Stimulated activated CD4-positive, alpha-beta T cell treated with anti-CD3 and anti-CD28 coated beads, Interleukin-12 subunit alpha, Interleukin-12 subunit beta, amount 100 ng/mL, for 48 hours (primary cell): Measurements from ENCODE around the gene TOMM40.
A peak's percentile ranks its signal among the peaks of the same experiment; 100 is the strongest.
"Not testable (repeated sequence)": the region's sequence is repeated elsewhere in the genome, so short reads cannot be mapped to it uniquely, and the experiment has no call there.

ENCODE experiments used
- DNase-seq, 3 donors: peaks; one replicate each; pipeline ENCODE4 v3.0.0-alpha.2; 2020; ENCODE audit warnings: low read depth in 2 of 3, low spot score in 1 of 3

TOMM40 gene

DNA sequence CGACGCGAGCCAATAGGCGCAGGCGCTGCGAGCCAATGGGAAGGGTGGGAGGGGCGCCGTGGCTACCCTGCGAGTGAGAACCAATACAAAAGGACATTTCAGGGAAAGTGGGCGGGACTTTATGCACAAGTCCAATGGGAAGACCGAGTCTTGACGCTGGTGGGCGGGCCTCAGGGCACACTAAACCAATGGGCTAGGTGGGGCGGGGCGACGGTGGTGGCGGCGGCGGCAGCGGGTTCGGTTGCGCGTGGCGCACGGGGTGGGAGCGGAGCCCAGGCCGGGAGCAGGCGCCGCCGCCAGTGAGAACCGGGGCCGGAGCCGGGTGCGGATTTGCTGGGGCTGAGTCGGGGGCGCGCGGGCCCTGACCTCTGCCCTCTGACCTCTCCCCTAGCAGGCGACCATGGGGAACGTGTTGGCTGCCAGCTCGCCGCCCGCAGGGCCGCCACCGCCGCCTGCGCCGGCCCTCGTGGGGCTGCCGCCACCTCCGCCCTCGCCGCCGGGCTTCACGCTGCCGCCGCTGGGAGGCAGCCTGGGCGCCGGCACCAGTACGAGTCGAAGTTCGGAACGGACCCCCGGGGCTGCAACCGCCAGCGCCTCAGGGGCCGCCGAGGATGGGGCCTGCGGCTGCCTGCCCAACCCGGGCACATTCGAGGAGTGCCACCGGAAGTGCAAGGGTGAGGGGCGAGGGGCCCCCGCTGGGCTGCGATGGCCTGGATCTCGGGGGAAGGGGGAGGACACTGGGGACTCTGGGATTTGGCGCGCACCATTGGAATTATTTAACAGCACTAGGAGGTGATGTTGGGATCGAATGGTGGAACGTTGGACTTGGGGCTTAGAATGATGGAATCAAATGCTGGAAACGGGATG is at the start of gene TOMM40:
Gene TOMM40 (plus strand): TSS at position 239 of the 867 bp plus-strand sequence. CDS start 162 bp downstream, at position 401.
- peak; percentile 12 to 100 (median 99) for DNase-seq

DNA sequence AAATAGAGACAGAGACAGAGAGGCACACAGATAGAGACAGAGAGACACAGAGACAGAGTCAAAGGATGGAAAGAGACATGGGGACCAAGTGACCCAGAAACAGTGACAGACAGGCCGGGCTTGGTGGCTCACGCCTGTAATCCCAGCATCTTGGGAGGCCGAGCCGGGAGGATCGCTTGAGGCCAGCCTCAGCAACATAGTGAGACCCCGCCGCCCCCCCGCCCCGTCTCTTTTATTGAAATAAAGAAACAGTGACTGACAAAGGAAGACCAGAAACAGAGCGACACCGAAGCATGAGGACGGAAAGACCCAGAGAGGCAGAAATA is 45.8 kb upstream of the TOMM40 start:
- DNase-seq, result no peak

DNA sequence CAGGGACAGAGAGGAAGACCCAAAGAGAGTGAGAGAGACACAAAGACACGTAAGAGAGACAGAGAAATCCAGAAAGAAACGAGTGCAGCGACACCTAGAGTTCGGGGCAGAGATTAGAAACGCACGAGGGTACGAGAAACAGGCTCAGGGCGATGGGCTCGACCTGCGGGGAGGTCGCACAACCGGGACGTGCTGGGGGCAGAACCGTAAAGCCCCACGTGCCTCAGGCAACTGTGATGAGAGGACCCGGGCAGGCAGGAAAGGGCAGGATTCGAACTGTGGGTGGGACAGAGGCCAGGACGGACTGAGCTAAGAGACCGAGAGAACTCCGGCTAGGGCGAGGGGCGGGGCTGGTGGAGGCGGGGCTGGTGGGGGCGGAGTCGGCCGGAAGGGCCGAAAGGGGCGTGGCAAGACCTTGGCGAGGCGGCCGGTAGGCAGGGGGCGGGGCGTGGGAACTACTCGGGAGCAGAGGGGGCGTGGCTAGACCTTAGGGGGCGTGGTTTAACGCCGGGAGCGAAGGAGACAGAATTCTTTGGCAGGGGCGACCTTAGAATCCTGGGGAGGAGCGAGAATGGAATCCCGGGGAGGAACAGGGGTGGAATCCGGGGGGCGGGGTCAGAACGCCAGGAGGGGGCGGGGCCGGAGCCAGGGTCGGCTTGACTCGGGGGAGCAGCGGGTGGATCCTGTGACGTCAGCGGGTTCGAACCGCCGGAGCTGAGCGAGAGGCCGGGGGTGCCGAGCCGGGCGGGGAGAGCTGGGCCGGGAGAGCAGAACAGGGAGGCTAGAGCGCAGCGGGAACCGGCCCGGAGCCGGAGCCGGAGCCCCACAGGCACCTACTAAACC is 45.2 kb upstream of the TOMM40 start, which contains the start of gene NECTIN2:
Gene NECTIN2 (plus strand): TSS at position 686 of the 843 bp plus-strand sequence. CDS start 229 bp downstream, outside the sequence.
- DNase-seq, result peak; percentile 86 to 97 (median 94)

DNA sequence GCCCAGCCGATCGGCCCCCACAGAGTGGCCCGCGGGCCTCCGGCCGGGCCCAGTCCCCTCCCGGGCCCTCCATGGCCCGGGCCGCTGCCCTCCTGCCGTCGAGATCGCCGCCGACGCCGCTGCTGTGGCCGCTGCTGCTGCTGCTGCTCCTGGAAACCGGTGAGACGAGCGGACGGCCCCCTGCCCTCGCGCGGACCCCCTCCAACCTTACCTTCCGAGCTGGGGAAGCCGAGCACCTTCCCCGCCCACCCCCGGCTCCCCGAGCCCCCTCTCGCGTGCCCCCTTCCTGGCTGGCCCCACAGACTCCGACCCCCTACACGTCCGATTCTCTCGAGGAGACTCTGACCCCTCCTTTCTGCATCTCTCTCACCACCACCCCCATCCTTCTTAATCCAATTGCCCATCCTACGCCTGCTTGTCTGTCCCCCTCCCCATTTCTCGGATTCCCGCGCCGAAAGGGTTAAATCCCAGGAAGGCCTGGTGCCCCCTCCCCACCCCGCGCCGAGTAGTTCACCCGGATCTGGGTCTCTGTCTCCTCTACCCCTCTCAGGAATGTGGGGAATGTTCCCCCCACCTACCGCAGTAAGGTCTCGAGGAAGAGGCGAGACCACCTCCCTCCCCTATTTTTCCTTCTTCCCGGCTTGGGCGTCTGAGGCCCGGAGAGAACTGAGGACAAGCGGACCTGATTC is 44.5 kb upstream of the TOMM40 start:
- DNase-seq, result no peak

DNA sequence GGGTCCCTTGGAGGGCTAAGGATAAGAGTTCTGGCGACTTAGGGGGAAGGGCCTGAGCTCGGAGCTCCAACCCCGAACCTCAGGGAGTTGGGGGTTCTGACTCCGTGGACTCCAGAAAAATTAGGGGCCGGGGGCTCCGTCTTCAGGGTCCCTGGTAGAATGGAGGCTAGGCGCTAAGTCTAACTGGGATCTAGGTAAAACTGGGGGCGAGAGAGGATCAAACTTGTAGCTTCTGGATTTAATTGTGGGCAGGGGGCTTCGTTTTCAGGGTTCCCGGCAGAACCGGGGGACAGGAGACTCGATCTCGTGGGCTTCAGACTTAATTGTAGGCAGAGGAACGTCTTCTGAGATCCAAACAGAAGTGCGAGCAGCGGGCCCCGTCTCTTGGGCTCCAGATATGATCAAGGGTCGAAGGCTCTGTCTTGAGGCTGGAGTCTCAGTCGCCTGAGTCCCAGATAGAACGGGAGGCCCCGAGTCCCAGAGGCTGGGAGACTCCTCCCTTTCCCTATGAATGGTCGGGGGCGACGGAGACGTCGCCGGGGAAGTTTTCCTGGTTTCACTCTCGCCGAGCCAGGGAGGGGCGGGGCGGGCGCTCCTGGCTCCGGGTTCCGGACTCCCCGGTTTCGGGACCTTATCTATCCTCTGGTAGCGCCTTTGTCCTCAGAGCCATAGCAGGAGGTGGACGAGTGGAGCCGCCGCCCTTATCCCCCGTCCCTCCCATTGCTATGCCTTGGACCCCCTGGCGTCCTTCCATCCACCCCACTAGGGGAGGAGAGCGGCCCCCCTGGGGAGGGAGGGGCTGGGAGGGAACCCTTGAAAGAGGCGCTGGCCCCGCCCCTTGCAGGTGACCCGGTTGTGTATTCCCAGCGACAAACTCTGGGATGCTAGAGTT is 43.7 kb upstream of the TOMM40 start:
- DNase-seq, result no peak

DNA sequence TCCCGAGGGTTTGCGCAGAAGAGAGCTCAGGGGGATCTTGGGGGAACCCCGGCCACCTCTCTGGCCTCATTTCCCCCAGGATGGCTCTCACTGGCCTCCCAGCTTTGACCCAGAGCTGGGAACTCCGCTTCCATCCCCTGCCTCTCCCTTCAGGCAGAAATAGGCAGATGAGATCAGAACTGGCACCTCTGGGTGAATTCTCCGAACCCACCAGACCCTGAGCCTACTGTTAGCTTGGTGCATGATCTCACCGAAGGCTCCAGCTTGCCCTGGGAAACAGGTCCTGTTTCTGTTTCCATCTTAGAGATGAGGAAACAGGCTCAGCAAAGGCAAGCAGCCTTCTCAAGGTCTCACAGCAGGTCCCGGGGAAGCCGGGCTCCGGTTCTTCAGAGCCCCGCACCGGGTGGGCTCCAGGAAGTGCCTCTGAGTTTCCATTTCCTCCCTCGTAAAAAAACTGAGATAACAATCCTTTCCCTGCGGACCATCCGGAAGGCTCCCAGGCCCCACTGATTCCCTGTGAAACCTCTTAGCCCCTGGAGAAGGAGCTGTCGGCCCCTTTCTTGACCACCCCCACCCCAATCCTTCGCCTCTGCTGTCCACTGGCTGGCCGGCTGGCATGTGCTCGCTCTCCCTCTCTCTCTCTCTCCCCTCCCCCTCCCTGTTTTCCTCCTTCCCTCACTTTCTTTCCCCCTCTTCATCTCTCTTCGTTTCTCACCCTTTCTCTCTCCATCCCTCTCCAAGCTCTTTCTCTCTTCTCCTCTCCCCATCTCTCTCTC is 42.8 kb upstream of the TOMM40 start:
- DNase-seq, result no peak

DNA sequence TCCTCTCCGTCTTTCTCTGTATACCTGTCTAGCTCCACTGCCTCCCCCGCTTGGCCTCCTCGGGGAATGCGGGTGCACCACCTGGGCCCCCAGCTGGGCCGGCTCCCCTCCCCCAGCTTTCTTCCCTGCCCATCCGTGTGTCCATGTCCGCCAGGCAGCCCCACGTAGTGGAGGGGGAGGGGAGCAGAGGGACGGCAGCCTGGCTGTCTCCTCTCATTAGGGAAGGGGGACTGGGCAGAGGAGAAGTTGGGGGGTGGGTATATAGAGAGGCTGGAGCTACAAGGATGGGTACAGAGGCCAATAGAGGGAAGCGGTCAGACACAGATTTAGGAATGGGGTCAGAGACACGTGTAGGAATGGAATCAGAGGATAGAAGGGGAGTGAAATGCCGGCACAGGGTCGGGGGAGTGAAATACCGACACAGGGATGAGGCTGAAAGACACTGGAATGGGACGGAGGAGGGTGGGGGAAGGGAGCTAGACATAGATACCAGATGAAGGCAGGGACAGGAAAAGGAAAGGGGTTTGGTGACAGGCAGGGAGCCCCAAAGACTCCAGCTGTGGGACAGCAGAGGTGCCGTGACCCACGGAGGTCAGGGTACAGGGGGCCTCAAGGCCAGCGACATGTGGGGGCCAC is 42.1 kb upstream of the TOMM40 start:
- no peak for DNase-seq

DNA sequence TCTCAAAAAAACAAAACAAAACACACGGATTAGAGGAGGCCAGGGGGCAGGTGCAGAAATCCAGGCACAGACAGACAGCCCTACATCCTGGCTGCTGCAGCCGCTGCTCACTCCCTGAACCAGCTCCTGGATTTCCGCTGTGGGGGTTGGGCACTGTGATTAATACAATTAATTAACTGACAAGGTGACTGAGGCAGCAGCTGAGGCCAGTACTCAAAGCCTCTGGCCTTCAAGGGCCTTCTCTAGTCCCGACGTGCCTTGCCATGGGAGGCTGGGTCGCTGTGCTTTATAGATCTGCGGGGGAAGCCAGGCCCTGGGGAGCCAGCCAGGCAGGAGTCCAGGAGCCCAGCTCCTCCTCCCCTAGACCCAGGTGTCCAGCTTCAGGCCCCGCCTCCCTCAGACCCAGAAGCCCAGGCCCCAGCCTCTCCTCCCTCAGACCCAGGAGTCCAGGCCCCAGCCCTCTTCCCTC is 40.4 kb upstream of the TOMM40 start:
- no peak for DNase-seq

DNA sequence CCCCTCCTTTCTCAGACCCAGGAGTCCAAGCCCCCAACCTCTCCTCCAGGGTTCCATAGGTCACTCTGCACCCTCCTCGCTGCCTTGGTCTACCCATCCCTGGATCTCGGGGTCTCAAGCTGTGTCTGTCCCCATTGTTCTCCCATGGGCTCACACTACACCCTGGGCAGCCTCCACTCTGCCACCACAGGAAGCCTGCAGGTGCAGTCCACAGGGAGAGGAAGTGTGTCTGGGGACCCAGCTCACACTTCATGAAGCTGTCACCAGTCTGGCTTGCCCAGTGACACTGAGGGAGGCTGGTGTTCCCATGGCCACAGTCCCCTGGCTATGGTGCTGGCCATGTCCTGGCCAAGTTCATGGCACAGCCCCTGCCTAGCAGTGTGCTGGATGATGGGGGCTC is 39.6 kb upstream of the TOMM40 start:
- DNase-seq, result no peak

DNA sequence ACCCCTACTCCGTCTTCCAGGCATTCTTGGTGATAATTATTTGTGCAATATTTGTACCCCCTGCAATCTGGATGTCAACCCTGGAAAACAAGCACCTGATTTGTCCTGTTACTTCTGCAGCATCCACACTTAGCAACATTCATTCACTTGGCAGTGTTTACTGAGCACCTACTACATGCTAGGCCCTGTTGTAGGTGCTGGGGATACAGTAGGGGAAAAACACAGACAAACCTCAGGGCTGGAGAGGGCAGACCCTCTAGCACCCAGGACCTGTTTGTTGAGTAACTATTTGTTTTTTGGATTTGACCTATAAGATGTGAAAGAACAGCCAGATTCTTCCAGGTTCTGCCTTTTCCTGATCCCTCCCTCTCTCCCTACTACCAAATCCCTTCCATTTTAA is 35.4 kb upstream of the TOMM40 start:
- DNase-seq, result no peak

DNA sequence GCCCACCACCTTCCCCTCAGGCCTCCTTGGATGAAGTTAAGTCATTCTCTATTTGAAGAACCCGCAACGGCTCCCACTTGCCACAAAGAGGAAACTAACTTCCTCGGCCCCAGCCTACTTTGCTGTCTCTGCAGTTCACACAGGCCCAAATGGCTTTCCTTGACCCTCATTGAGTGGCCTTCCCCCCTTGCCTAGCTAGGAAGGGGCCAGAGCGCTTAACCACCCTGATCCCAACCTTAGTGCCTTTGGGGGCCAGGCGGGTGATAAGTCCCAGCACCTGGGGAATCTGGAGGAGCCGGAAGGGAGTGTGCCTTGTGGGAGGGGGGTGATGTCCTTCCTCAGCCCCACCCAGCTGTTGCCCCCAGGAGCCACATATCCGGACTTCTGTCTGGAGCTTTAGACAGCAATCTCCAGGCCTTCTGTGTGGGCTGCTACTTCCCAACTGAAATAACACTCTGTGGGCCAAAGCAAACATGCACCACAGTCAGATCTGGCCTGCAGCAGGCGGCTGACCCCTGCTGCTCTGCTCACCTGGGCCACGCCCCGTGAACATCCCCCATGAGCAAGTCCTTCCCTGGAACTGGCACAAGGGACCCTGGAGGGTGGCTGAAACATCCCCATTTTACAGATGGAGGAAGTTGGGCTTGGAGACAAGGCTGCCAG is 34.5 kb upstream of the TOMM40 start:
- no peak for DNase-seq

DNA sequence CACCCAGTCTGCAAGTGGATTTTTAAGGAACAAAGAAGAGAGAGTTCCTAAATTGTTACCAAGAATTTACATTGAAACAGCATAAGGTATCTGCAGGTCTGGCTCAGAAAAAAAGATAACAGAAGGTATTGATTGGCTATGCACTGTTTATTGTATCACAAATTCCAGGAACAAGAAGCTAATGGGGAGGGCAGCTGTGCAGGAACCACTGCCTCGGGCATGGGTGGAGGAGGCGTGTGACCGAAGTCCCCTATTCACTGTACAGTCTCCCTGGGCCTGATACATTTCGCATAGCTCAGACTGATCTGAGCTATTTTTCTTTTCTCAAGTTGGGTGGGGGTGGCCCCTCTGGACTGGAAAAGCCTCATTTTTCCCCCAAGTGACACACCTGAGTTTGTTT is 33.2 kb upstream of the TOMM40 start:
- DNase-seq, result no peak

DNA sequence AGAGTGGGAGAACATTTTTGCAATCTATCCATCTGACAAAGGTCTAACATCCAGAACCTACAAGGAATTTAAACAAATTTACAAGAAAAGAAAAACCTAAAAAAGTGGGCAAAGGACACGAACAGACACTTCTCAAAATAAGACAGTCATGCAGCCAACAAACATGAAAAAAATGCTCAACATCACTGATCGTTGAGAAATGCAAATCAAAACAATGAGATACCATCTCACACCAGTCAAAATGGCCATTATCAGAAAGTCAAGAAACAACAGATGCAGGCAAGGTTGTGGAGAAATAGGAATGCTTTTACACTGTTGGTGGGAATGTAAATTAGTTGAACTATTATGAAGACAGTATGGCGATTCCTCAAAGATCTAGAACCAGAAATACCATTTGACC is 29.5 kb upstream of the TOMM40 start:
- not testable (repeated sequence) for DNase-seq

DNA sequence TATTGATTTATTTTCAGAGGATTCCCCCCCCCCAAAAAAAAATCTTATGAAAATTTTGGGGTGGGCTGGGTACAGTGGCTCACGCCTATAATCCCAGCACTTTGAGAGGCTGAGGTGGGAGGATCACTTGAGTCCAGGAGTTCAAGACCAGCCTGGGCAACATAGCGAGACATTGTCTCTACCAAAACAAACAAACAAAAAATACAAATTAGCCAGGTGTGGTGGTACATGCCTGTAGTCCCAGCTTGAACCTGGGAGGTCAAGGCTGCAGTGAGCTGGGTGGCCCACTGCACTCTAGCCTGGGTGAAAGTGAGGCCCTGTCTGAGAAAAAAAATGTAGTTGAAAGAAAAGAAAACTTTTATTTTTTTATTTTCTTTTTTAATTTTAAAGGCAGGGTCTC is 27.1 kb upstream of the TOMM40 start:
- DNase-seq, result no peak

DNA sequence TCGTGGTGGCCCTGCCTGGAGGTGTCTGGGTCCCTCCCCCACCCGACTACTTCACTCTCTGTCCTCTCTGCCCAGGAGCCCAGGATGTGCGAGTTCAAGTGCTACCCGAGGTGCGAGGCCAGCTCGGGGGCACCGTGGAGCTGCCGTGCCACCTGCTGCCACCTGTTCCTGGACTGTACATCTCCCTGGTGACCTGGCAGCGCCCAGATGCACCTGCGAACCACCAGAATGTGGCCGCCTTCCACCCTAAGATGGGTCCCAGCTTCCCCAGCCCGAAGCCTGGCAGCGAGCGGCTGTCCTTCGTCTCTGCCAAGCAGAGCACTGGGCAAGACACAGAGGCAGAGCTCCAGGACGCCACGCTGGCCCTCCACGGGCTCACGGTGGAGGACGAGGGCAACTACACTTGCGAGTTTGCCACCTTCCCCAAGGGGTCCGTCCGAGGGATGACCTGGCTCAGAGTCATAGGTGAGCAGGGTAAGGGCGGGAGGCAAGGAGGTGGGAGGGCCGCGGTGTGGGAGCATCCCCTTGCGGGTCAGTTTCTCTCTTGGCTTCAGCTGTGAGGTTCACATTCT is 25.8 kb upstream of the TOMM40 start:
- DNase-seq, result no peak

DNA sequence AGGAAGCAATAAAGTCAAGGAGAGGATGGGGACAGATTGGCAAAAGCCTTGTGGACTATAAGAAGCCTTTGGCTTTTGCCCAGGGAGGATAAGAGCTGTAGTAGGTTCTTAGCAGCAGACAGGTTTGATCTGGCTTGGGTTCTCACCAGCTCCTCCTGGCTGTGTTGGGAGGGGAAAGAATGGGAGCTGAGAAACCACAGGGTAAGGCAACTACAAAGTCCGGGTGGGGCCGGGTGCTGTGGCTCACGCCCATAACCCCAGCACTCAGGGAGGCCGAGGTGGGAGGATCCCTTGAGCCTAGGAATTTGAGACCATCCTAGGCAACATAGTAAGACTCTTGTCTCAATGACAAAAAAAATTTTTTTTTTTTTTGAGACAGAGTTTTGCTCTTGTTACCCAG is 24.4 kb upstream of the TOMM40 start:
- DNase-seq, result no peak

DNA sequence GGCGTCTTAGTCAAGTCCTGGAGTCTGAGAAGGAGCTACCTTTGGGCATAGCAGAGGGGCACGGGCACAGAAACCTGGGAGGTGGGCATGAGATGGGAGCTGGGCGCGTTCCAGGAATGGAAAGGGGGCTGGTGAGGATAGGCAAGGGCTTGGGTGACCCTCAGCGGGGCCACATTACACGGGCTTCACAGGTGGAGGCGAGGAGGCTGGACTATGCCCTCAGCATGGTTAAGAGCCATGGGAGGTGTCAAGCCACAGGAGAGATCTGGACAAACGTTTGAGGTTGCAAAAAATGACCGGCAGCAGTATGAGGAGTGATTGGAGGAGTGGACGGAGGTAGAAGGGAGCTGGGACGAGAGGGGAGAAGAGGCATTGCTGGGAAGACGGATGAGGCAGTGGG is 23.5 kb upstream of the TOMM40 start:
- DNase-seq, result no peak

DNA sequence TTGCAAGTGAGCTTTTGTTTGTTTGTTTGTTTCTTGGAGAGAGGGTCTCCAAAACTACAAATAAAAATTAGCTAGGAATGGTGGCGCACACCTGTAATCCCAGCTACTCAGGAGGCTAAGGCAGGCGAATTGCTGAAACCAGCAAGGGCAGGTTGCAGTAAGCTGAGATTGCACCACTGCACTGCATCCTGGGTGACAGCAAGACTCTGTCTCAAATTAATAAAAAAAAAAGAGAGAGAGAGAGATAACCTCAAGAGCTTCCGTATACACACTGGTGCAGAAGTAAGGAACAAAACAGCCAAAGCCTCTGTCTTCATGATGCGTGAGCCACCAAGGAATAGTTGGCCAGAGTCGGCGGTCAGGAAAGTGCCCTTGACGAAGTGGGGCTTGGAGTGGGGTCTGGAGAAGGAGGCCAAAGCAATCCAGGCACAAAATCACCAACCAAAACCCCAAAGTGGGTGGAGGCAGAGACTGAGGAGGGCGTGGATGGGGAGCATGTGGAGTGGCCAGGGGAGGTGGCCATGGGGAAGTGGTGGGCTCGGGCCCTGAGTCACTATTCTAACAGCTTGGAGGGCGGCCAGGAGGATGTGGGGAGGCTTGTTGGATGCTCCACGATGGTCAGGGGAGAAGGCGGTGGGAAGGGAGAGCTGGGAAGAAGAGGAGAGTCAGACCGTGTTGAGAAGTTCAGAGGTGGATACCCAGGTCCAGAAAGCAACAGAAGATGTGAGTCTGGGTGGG is 21.2 kb upstream of the TOMM40 start:
- no peak for DNase-seq
